Hepatocyte (in vitro differentiated cells): Measurements from ENCODE around the gene EFHD2.

Experiments used
- CTCF ChIP-seq: fragments of 200-600 bp; sonication (generic); IDR thresholded peaks from 2 replicates; pipeline ENCODE4 v1.5.1; 2016; ENCODE audit warnings: antibody characterized with exemption, mild to moderate bottlenecking; ENCODE audit not compliant: poor library complexity
- EZH2phosphoT487 ChIP-seq: fragments of 200-600 bp; sonication (generic); IDR thresholded peaks from one replicate; pipeline ENCODE4 v1.6.1; 2018; ENCODE audit warnings: antibody characterized with exemption, mild to moderate bottlenecking, low read depth, moderate library complexity; ENCODE audit not compliant: unreplicated experiment, severe bottlenecking

GRCh38 chr1:15362737-15363128, 47.0 kb upstream of the EFHD2 start:
- TF ChIP-seq CTCF (no peak), EZH2phosphoT487 (no peak)
